DMS79 (cell line): ENCODE measurements around the gene AKR7A2.

Experiments
- DNase-seq: peaks from one replicate; lab custom pipeline; 2025; lab: John Stamatoyannopoulos, UW

AKR7A2 gene

GRCh38 chr1:19325958-19326747 is 14.2 kb upstream of the AKR7A2 start:
- DNase-seq: no peak

DNA sequence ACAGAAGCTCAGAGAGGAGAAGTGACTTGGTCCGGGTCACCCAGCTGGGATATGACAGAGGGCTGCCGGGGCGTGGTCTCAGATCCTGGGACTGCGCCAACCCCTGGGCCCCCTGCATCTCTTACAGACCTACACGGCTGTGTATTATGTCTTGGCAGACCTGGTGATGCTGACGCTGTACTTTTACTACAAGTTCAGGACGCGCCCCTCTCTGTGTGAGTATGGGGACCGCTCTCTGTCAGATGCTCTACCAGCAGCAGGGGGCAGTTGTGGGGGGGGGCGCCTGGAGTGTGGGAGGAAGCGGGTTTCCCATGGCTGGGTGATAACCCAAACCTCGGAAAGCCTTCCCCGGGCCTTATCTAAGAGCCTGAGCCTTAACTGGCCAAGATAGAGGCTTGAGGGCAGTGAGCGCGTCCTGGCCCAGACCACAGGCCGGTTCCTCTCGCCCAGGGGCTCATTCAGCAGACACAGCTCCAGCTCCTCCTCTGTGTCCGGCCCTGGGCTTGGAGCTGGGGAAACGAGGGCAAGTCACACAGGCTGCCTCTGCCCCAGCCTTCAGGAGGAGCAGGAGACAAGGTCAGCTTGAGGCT is 13.5 kb upstream of the AKR7A2 start:
- DNase-seq: no peak

GRCh38 chr1:19324665-19324990 is 12.7 kb upstream of the AKR7A2 start:
- no peak for DNase-seq

DNA sequence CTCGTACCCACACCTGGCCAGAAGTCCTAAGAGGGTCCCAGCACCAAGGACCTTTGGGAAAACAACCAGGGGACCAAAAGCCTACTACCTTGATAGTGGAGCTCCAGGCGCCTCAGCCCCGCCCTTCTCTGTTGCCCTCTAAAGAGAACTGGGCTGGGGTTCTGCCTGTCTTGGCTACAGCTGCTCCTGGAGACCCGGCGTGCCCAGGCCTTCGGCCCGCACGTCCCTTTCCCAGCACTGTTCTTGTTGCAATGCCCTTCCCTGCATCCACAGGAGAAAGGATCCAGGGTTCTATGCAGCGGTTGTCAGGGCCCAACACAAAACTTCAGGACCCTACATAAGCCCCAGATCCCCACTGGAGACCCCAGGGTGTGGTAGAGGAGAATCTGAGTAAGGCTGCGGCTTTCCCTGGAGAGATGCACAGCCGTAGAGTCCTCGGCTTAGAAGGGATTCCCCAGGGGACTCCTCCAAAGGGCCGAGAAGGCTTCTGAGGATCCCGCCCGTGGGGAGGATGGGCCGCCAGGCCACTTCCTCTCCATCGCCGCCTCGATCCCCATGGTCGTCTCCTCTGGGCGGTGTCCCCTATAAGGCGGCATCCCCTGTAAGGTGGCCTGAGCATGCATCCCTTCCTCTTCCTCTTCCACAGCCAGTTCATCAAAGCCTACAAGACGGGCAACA is 12.2 kb upstream of the AKR7A2 start:
- no peak for DNase-seq

DNA sequence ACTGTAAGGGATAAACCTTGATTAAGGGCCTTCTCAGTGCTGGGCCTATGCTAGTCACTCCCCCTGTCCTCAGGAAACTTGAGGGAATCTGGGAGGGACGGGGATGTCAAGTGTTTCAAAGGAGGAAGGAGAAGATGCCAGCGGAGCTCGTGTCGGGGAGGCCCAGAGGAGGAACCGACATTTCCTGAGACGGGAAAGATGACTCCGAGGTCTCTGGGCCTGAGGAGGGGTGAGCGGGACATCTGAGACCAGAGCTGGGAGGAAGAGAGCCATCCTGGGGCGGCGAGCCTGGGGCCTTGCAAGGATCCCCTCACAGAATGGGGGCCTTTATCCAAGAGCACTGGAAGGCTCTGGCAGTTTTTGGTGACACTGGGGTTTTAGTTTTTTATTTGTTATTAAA is 10.5 kb upstream of the AKR7A2 start:
- no peak for DNase-seq

DNA sequence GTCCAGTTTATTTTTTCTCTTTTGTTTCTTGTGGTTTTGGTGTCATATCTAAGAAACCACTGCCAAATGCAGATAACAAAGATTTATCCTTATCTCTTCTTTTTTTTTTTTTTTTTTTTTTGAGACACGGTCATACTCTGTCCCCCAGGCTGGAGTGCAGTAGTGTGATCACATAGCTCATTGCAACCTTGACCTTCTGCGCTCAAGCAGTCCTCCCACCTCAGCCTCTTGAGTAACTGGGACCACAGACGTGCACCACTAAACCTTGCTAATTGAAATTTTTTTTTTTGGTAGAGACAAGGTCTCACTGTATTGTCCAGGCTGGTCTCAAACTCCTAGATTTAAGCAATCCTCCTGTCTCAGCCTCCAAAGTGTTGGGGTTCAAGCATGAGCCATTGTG is 9.1 kb upstream of the AKR7A2 start:
- DNase-seq: no peak

GRCh38 chr1:19319196-19319595 is 7.3 kb upstream of the AKR7A2 start:
- DNase-seq: no peak

DNA sequence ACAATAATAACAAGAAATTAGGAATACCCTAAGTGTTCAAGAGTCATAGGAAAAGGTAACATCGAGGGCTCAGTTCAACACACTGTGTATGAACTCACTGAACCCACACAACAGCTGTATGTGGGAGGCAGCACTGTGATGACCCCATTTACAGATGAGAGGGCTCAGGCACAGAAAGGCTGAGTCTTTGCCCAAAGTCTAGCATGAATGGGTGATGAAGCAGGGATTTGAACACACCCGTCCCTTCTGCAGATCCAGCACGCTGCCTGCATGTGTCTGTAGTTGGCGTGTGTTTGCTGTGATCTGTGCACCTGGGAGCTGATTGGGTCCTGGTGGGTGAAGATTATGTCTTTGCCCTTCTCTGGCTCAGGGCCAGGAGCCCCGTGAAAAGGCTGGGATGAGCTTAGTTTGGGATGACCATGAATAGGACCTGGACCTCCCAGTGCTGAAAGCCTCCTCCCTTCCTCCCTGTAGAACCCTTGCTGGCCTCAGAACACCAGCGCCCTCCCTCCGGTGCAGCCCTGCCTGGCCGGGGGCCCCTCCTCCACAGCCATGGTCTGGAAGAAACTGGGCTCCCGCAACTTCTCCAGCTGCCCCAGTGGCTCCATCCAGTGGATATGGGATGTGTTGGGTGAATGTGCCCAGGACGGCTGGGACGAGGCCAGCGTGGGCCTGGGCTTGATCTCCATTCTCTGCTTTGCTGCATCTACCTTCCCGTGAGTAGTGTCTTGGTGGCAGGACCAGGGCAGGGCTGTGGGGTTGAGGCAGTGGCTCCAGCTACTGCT is 5.4 kb upstream of the AKR7A2 start:
- DNase-seq: no peak

DNA sequence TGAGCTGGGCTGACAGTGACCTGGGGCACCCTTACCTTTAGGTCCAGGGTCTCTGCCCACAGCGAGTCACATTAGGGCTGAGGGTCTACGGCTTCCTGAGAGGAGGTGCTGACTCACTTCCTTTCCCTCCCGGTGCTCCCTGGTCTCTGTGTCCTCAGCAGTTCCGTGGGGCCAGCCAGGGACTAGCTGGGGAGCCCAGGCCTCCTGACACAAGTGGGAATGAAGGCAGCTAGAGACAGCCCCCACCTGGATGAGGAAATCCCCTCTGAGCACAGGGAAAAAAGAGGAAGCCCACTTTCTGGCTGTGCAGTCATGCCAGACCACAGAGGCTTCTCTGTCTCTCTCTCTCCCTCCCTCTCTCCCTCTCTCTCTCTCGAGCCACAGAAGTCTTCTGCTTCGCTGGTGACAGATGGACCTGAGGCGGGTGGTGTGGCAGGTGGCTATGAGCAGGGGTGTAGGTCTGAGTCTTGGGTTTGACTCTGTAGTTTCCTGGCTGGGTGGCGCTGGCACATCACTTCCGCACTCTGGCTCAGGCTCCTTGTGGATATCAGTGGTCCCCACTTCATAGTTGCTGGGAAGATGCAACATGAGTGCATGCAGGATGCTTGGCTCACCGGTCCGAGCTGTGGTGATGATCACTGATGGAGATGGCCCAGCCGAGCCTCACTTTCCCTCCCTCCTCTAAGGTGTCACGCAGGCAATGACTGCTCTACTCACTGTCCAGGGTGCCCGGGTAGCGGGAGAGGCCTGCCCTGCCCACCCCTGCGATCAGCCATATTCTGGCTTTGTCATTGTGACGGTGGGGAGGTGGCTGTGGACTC is 3.6 kb upstream of the AKR7A2 start:
- DNase-seq: no peak

GRCh38 chr1:19313961-19314882 is 2.3 kb upstream of the AKR7A2 start:
- DNase-seq: no peak

GRCh38 chr1:19313636-19313959 is 1.7 kb upstream of the AKR7A2 start:
- DNase-seq: no peak

- no peak for DNase-seq
These were observed 1.1 kb upstream of the AKR7A2 start for GRCh38 chr1:19312782-19313635.

- DNase-seq: no peak
These were observed 427 bp downstream of the AKR7A2 start for GRCh38 chr1:19311503-19311930.

DNA sequence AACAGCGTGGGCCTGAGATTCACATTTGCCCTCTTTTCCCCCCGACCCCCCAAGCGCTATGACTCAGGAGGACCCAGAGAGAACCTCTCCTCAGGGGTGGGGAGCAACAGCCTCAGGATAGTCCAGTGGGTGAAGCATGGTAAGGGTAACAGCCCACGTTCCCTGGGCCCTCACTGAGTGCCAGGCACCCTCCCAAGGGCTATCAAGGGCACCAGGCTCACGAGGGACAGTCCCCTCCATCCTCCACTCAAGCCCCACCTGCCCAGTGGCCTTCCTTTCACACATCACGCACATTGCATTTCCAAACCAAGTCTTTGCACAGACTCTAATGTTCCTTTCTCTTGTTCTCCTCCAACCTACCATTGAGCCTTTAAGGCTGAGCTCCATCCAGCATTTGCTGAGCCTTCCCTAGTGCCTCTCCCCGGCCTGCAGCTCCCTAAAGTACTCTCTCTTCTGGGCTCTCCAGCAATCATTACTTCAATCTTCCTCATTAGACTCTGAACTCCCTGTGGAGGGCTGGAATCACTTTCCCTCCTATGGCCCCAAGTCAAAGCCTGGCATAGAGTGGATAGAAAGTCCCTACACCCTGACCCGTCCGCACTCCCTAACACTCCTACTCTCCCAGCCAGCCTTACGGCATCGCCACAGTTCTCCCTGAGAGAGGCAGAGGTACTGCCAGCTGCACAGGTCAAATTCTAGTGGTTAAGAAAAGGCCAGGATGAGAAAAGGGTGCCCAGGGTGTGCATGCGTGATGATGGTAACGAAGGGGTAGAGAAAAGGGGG is 1.0 kb downstream of the AKR7A2 start:
- DNase-seq: peak; percentile 25

GRCh38 chr1:19310061-19310460 is 1.9 kb downstream of the AKR7A2 start:
- no peak for DNase-seq

DNA sequence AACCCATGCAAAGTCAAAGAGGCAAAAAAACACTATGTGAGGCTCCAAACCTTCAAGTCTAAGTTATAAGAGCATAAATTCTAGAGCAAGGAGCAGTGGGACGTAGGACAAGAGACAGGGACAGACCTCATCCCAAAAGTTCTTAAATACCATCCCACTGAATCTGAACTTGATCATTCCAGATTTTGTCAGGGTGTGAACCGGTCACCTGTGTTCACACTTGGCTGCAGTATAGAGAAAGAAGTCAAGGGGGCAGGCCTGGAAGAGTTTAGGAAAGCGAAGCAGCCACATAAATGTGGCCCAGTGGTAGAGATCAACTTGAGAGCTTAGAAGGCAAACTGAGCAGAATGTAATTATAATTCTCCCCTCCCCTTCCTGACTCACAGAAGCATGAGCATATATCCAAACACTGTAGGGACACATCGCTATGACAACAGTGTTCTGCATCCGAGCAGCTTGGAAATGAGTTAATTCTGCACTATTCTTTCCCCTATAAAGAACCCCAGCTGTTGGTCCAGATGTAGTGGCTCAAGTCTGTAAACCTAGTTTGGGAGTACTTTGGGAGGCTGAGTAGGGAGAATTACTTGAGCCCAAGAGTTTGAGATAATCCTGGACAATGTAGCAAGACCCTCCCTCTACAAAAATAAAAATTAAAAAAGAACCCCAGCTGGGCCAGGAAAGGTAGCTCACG is 2.7 kb downstream of the AKR7A2 start:
- DNase-seq: no peak

GRCh38 chr1:19308509-19308907 is 3.4 kb downstream of the AKR7A2 start:
- DNase-seq: no peak

GRCh38 chr1:19307794-19308508 is 4.0 kb downstream of the AKR7A2 start:
- no peak for DNase-seq
